ENCODE results near the gene NPNT. TPM values are rescaled to one million over a fixed set of nuclear protein-coding genes. Genes with fewer than 3 reads are reported as not detected.
"Not testable (repeated sequence)": the region's sequence is repeated elsewhere in the genome, so short reads cannot be mapped to it uniquely, and the experiment has no call there.

Gene NPNT
- polyA plus RNA-seq (ENCODE audit: insufficient read length in 10 of 10) = 100 to 1,000 TPM in 9 of 10 donors, 10 to 100 TPM in 1; 75.5 to 179 (median 150) TPM
- long read RNA-seq, donor 1, full-length matches to known transcripts = 2 of 26 reads
- long read RNA-seq, donor 1, partial matches to known transcripts = 18 of 26 reads
- long read RNA-seq, donor 1, other reads (novel, unspliced or antisense) = 6 of 26 reads
- long read RNA-seq, donor 2, full-length matches to known transcripts = 6 of 6 reads
- long read RNA-seq, donor 2, partial matches to known transcripts = 0 of 6 reads
- long read RNA-seq, donor 2, other reads (novel, unspliced or antisense) = 0 of 6 reads
- long read RNA-seq, donor 3 = 0 reads
- long read RNA-seq, donor 4, full-length matches to known transcripts = 8 of 46 reads
- long read RNA-seq, donor 4, partial matches to known transcripts = 38 of 46 reads
- long read RNA-seq, donor 4, other reads (novel, unspliced or antisense) = 0 of 46 reads
- long read RNA-seq, donor 5, partial matches to known transcripts = 7 of 10 reads
- long read RNA-seq, donor 5, other reads (novel, unspliced or antisense) = 0 of 10 reads
- long read RNA-seq, donor 6, full-length matches to known transcripts = 13 of 106 reads
- long read RNA-seq, donor 6, partial matches to known transcripts = 93 of 106 reads
- long read RNA-seq, donor 6, other reads (novel, unspliced or antisense) = 0 of 106 reads
- long read RNA-seq, donor 7, full-length matches to known transcripts = 2 of 2 reads
- long read RNA-seq, donor 7, partial matches to known transcripts = 0 of 2 reads
- long read RNA-seq, donor 7, other reads (novel, unspliced or antisense) = 0 of 2 reads
- long read RNA-seq, donor 8 = 0 reads
- long read RNA-seq, donor 9 = 0 reads

GRCh38 chr4:105894660-105895582 is at the start of gene NPNT:
NPNT (plus strand) TSS chr4:105895471; CDS start chr4:105895653, 182 bp downstream.
- DNase-seq = peak; percentile 34 to 61 (median 43)

GRCh38 chr4:105845559-105845958 is 49.7 kb upstream of the NPNT start:
- DNase-seq = no peak

- DNase-seq = not testable (repeated sequence)
Measured at GRCh38 chr4:105848359-105848758, 46.9 kb upstream of the NPNT start.

GRCh38 chr4:105851196-105851595 is 44.1 kb upstream of the NPNT start:
- DNase-seq = no peak

- not testable (repeated sequence) for DNase-seq
Measured at GRCh38 chr4:105852230-105852629, 43.0 kb upstream of the NPNT start.

GRCh38 chr4:105858466-105859040 is 36.7 kb upstream of the NPNT start:
- DNase-seq = no peak

GRCh38 chr4:105859233-105859632 is 36.0 kb upstream of the NPNT start:
- DNase-seq = no peak

GRCh38 chr4:105870963-105871362 is 24.3 kb upstream of the NPNT start:
- no peak for DNase-seq

GRCh38 chr4:105871997-105872396 is 23.3 kb upstream of the NPNT start:
- DNase-seq = no peak

- no peak for DNase-seq
Measured at GRCh38 chr4:105875233-105875632, 20.0 kb upstream of the NPNT start.

- no peak for DNase-seq
Measured at GRCh38 chr4:105878668-105879067, 16.6 kb upstream of the NPNT start.

- no peak for DNase-seq
Measured at GRCh38 chr4:105887508-105887907, 7.8 kb upstream of the NPNT start.

- peak; percentile 15 to 59 (median 25) for DNase-seq
Measured at GRCh38 chr4:105895583-105896460, 551 bp downstream of the NPNT start.

GRCh38 chr4:105896461-105896942 is 1.2 kb downstream of the NPNT start:
- peak in 1 of 3 donors; percentile 14 for DNase-seq

GRCh38 chr4:105896984-105897775 is 1.9 kb downstream of the NPNT start:
- peak in 1 of 3 donors; percentile 5 for DNase-seq

GRCh38 chr4:105900541-105900940 is 5.3 kb downstream of the NPNT start:
- DNase-seq = no peak

GRCh38 chr4:105902550-105903262 is 7.4 kb downstream of the NPNT start:
- no peak for DNase-seq

- no peak for DNase-seq
Measured at GRCh38 chr4:105909787-105910281, 14.6 kb downstream of the NPNT start.
